Neural cell (in vitro differentiated cells): Measurements from ENCODE around the gene WIPF2. TPM values are rescaled to one million over a fixed set of nuclear protein-coding genes. Genes with fewer than 3 reads are reported as not detected.

Experiments
- H2AFZ ChIP-seq: fragments of 200-600, 300-800 bp; sonication (generic), shearing (Covaris generic); 2 replicates; pipeline ENCODE4 v1.6.0; 2014; ENCODE audit warnings: low read depth, mild to moderate bottlenecking, antibody characterized with exemption, low read length, moderate library complexity
- H3F3A ChIP-seq: fragments of 200-600 bp; shearing (Covaris generic); 2 replicates; pipeline ENCODE4 v1.6.1; 2016; ENCODE audit warnings: mild to moderate bottlenecking, moderate library complexity, mixed read lengths, antibody characterized with exemption, low read length; ENCODE audit not compliant: insufficient read depth, poor library complexity, severe bottlenecking
- H3K27ac ChIP-seq: fragments of 200-600, 300-800 bp; sonication (generic), shearing (Covaris generic); 2 replicates; pipeline ENCODE4 v1.5.1; 2014; ENCODE audit warnings: mild to moderate bottlenecking, low read length, moderate library complexity
- H3K27me3 ChIP-seq: fragments of 300-800, 200-600 bp; sonication (generic), shearing (Covaris generic); 2 replicates; pipeline ENCODE4 v1.6.0; 2014; ENCODE audit warnings: mild to moderate bottlenecking, low read depth, low read length, moderate library complexity; ENCODE audit not compliant: insufficient read depth
- H3K36me3 ChIP-seq: fragments of 300-800, 200-600 bp; sonication (generic), shearing (Covaris generic); 2 replicates; pipeline ENCODE4 v1.5.1; 2014; ENCODE audit warnings: mild to moderate bottlenecking, antibody characterized with exemption, low read length, moderate library complexity; ENCODE audit not compliant: insufficient read depth
- H3K4me2 ChIP-seq: fragments of 300-800, 200-600 bp; sonication (generic), shearing (Covaris generic); 2 replicates; pipeline ENCODE4 v1.6.0; 2014; ENCODE audit warnings: mild to moderate bottlenecking, low read length
- H3K4me3 ChIP-seq: fragments of 300-800, 200-600 bp; sonication (generic), shearing (Covaris generic); 2 replicates; pipeline ENCODE4 v1.5.1; 2014; ENCODE audit warnings: mild to moderate bottlenecking, low read length, moderate library complexity
- H3K79me2 ChIP-seq: fragments of 200-600 bp; shearing (Covaris generic); replicated peaks from 2 replicates; pipeline ENCODE4 v1.6.0; 2014; ENCODE audit warnings: mild to moderate bottlenecking, low read length, moderate library complexity; ENCODE audit not compliant: insufficient read depth
- H3K9ac ChIP-seq: fragments of 300-800, 200-600 bp; sonication (generic), shearing (Covaris generic); 2 replicates; pipeline ENCODE4 v1.6.1; 2016; ENCODE audit warnings: mild to moderate bottlenecking, low read length, mixed read lengths
- H3K9me2 ChIP-seq: fragments of 200-600 bp; shearing (Covaris generic); 2 replicates; pipeline ENCODE4 v1.6.1; 2016; ENCODE audit warnings: mild to moderate bottlenecking, low read length, mixed read lengths; ENCODE audit not compliant: insufficient read depth
- H3K9me3 ChIP-seq: fragments of 200-600, 300-800 bp; sonication (generic), shearing (Covaris generic); 2 replicates; pipeline ENCODE4 v1.6.1; 2016; ENCODE audit warnings: mild to moderate bottlenecking, mixed run types, low read length, moderate library complexity, mixed read lengths
- H4K20me1 ChIP-seq: fragments of 200-600 bp; shearing (Covaris generic); 2 replicates; pipeline ENCODE4 v1.6.1; 2016; ENCODE audit warnings: mild to moderate bottlenecking, mixed run types; ENCODE audit not compliant: insufficient read depth
- EP300 ChIP-seq: fragments of 450-650 bp; conservative IDR thresholded peaks from 2 replicates; pipeline ENCODE4 v1.6.1; 2014; ENCODE audit warnings: antibody characterized with exemption, mild to moderate bottlenecking, moderate library complexity; ENCODE audit not compliant: poor library complexity, severe bottlenecking
- EZH2 ChIP-seq: fragments of 200-600, 300-800 bp; shearing (Covaris generic), sonication (generic); IDR thresholded peaks from 2 replicates; pipeline ENCODE4 v1.6.1; 2014; ENCODE audit warnings: antibody characterized with exemption, low read length, borderline replicate concordance, mild to moderate bottlenecking; ENCODE audit not compliant: insufficient read depth, poor library complexity, severe bottlenecking
- MXI1 ChIP-seq: fragments of 450-650 bp; conservative IDR thresholded peaks from 2 replicates; pipeline ENCODE4 v1.6.1; 2014; ENCODE audit warnings: antibody characterized with exemption, mild to moderate bottlenecking; ENCODE audit not compliant: poor library complexity, severe bottlenecking
- POLR2AphosphoS5 ChIP-seq: IDR thresholded peaks from 2 replicates; pipeline ENCODE4 v1.6.1; 2012
- RAD21 ChIP-seq: fragments of 450-650 bp; conservative IDR thresholded peaks from 2 replicates; pipeline ENCODE4 v1.6.1; 2014; ENCODE audit warnings: antibody characterized with exemption, mild to moderate bottlenecking, moderate library complexity
- SMC3 ChIP-seq: fragments of 450-650 bp; conservative IDR thresholded peaks from 2 replicates; pipeline ENCODE4 v1.6.1; 2014; ENCODE audit warnings: antibody characterized with exemption, mild to moderate bottlenecking, moderate library complexity; ENCODE audit not compliant: poor library complexity
- TAF1 ChIP-seq: IDR thresholded peaks from 2 replicates; pipeline ENCODE4 v1.6.1; 2012; ENCODE audit warnings: low read depth
- polyA plus RNA-seq: library from polyadenylated mRNA; depleted of rRNA; stranded (reverse); fragments of >200 nt; gene quantifications from 2 replicates; pipeline ENCODE4 v1.2.3, GENCODE V29; 2014
- TF ChIP-seq, protein P1 (sequence below): fragments of 450-650 bp; IDR thresholded peaks from 2 replicates; pipeline ENCODE4 v1.5.1; 2014; ENCODE audit warnings: antibody characterized with exemption, mild to moderate bottlenecking, moderate library complexity; ENCODE audit not compliant: poor library complexity, severe bottlenecking
- TF ChIP-seq, protein P2 (sequence below): IDR thresholded peaks from 2 replicates; pipeline ENCODE4 v1.6.1; 2012; ENCODE audit warnings: borderline replicate concordance

Gene WIPF2
- polyA plus RNA-seq, 1 donor from 2014 or later, result 11.5 TPM

GRCh38 chr17:40192961-40193360 is 26.1 kb upstream of the WIPF2 start:
- TF ChIP-seq EZH2, result no peak
- TF ChIP-seq, protein P1, sequence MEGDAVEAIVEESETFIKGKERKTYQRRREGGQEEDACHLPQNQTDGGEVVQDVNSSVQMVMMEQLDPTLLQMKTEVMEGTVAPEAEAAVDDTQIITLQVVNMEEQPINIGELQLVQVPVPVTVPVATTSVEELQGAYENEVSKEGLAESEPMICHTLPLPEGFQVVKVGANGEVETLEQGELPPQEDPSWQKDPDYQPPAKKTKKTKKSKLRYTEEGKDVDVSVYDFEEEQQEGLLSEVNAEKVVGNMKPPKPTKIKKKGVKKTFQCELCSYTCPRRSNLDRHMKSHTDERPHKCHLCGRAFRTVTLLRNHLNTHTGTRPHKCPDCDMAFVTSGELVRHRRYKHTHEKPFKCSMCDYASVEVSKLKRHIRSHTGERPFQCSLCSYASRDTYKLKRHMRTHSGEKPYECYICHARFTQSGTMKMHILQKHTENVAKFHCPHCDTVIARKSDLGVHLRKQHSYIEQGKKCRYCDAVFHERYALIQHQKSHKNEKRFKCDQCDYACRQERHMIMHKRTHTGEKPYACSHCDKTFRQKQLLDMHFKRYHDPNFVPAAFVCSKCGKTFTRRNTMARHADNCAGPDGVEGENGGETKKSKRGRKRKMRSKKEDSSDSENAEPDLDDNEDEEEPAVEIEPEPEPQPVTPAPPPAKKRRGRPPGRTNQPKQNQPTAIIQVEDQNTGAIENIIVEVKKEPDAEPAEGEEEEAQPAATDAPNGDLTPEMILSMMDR, result no peak
- no peak for TF ChIP-seq MXI1
- TF ChIP-seq EP300, result no peak
- no peak for TF ChIP-seq SMC3
- TF ChIP-seq, protein P2, sequence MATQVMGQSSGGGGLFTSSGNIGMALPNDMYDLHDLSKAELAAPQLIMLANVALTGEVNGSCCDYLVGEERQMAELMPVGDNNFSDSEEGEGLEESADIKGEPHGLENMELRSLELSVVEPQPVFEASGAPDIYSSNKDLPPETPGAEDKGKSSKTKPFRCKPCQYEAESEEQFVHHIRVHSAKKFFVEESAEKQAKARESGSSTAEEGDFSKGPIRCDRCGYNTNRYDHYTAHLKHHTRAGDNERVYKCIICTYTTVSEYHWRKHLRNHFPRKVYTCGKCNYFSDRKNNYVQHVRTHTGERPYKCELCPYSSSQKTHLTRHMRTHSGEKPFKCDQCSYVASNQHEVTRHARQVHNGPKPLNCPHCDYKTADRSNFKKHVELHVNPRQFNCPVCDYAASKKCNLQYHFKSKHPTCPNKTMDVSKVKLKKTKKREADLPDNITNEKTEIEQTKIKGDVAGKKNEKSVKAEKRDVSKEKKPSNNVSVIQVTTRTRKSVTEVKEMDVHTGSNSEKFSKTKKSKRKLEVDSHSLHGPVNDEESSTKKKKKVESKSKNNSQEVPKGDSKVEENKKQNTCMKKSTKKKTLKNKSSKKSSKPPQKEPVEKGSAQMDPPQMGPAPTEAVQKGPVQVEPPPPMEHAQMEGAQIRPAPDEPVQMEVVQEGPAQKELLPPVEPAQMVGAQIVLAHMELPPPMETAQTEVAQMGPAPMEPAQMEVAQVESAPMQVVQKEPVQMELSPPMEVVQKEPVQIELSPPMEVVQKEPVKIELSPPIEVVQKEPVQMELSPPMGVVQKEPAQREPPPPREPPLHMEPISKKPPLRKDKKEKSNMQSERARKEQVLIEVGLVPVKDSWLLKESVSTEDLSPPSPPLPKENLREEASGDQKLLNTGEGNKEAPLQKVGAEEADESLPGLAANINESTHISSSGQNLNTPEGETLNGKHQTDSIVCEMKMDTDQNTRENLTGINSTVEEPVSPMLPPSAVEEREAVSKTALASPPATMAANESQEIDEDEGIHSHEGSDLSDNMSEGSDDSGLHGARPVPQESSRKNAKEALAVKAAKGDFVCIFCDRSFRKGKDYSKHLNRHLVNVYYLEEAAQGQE, result no peak
- TF ChIP-seq POLR2AphosphoS5, result no peak
- no peak for TF ChIP-seq RAD21
- no peak for TF ChIP-seq TAF1
- Histone ChIP-seq H3K27ac (no peak overlapping the region), H3K9ac (no peak overlapping the region), H3K4me3 (no peak overlapping the region), H3F3A (no peaks in the 10 kb centered on the region), H4K20me1 (no peaks in the 10 kb centered on the region), H2AFZ (no peak overlapping the region), H3K9me3 (no peaks in the 10 kb centered on the region), H3K27me3 (no peaks in the 10 kb centered on the region), H3K9me2 (no peaks in the 10 kb centered on the region), H3K79me2 (no peaks in the 10 kb centered on the region), H3K4me2 (no peak overlapping the region), H3K36me3 (no peaks in the 10 kb centered on the region)

DNA sequence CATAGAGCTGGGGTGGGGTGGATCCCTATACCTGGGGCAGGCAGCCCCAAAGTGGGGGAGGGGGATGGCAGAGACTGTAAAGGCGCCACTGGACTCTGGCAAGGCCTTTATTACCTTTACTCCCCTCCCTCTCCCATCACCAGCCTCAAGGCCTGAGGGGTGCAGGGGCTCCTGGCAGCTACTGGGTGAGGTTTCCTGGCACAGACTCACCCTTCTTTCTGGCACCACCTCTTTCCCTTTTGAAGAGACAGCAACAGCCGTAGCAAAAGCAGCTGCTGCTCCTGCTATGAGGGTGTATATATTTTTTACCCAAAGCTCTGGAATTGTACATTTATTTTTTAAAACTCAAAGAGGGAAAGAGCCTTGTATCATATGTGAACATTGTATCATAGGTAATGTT is 24.3 kb upstream of the WIPF2 start:
- no peak overlapping the region for H2AFZ ChIP-seq
- no peak overlapping the region for H3K4me3 ChIP-seq
- H3K9ac ChIP-seq, result no peak overlapping the region
- H3K27me3 ChIP-seq, result no peaks in the 10 kb centered on the region
- H3K9me2 ChIP-seq, result no peaks in the 10 kb centered on the region
- no peaks in the 10 kb centered on the region for H3K36me3 ChIP-seq
- H3K79me2 ChIP-seq, result no peaks in the 10 kb centered on the region
- TF ChIP-seq, protein P1, result no peak
- no peak for TF ChIP-seq RAD21
- no peak for TF ChIP-seq EZH2
- TF ChIP-seq POLR2AphosphoS5, result no peak
- TF ChIP-seq SMC3, result no peak
- no peak for TF ChIP-seq EP300
- no peak overlapping the region for H3K4me2 ChIP-seq
- H4K20me1 ChIP-seq, result no peaks in the 10 kb centered on the region
- no peak overlapping the region for H3K27ac ChIP-seq
- no peaks in the 10 kb centered on the region for H3K9me3 ChIP-seq
- H3F3A ChIP-seq, result no peaks in the 10 kb centered on the region
